T47D (cell line): ENCODE measurements around the gene C19orf81.

Source experiments
- DNase-seq, 2 experiments: peaks; one replicate each; pipeline versions ENCODE4 v3.0.0 to v3.0.0-alpha.2; 2011 to 2012; ENCODE audit warnings: low read depth in 1 of 2, low spot score in 1 of 2
- JUND ChIP-seq: IDR thresholded peaks from 2 replicates; pipeline ENCODE4 v1.6.1; 2012; ENCODE audit warnings: low read depth
- in situ Hi-C: cut with HindIII; loops from 2 replicates; pipeline ENCODE4 v1.10.0; 2016; ENCODE audit warnings: low sequenced_read_pairs, low pct_unique_long_range_greater_than_20kb

C19orf81 gene

GRCh38 chr19:50639121-50640112, 9.8 kb upstream of the C19orf81 start, which contains the start of gene SYT3:
TSS of gene SYT3 (minus strand) at chr19:50639881. CDS start at chr19:50637411, 2,470 bp downstream.
- TF ChIP-seq JUND = no peak
- in situ Hi-C loops = no loop called here
- DNase-seq = peak; percentile 53 to 83

GRCh38 chr19:50640368-50640767, 8.9 kb upstream of the C19orf81 start:
- TF ChIP-seq JUND = no peak
- DNase-seq = no peak
- in situ Hi-C loops = no loop called here

- no peak for TF ChIP-seq JUND
- DNase-seq = no peak
- in situ Hi-C loops = no loop called here
Observed at GRCh38 chr19:50644315-50644915, 4.8 kb upstream of the C19orf81 start.

- in situ Hi-C loops = no loop called here
- TF ChIP-seq JUND = no peak
Observed at GRCh38 chr19:50645107-50645506, 4.1 kb upstream of the C19orf81 start.

GRCh38 chr19:50646074-50646807, 3.0 kb upstream of the C19orf81 start:
- no peak for TF ChIP-seq JUND
- in situ Hi-C loops = no loop called here
- DNase-seq = no peak

More at GRCh38 chr19:50645107-50645506, 4.1 kb upstream of the C19orf81 start:
- no peak for DNase-seq

GRCh38 chr19:50647879-50648615, 1.2 kb upstream of the C19orf81 start:
- DNase-seq = no peak
- in situ Hi-C loops = no loop called here
- no peak for TF ChIP-seq JUND

DNA sequence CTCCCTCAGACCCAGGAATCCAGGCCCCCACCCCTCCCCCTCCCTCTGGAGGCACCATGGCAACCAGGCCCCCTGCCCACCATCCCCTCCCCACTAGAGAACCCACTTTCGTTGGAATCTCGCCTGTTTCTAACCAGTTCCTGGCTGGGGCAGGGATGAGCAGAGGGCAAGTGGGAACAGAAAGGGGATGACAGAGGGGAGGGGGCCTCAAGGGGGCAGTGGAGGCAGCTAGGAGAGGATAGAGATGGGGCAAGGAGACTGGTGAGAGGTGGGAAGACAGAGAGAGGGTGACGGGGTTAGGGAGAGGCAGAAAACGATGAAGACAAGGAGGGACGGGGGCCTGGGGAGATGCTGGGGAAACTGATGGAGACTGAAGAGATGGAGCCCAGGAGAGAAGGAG, 586 bp upstream of the C19orf81 start:
- no peak for DNase-seq
- in situ Hi-C loops = no loop called here
- TF ChIP-seq JUND = no peak

- TF ChIP-seq JUND = no peak
- DNase-seq = no peak
- in situ Hi-C loops = no loop called here
Observed at GRCh38 chr19:50651174-50651573, 1.9 kb downstream of the C19orf81 start.

- in situ Hi-C loops = no loop called here
- DNase-seq = no peak
- TF ChIP-seq JUND = no peak
Observed at GRCh38 chr19:50652722-50653121, 3.5 kb downstream of the C19orf81 start.

DNA sequence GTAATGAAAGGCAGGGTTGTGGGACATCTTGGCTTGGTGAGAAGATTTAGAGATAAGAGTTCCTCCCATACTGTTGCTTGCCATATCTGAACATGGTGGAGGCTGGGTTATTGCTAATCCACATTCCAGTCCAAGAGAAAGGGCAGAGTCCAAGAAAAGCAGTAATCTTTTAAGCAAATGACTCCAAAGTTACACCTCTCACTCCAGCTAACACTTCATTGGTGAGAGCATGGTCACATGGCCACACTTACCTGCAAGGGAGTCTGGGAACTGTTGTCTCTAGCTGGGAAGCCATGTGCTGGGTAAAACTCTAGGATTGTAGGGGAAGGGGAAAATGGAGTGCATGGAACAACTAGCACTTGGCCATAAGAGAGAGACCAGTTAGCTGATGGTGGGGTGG, 5.6 kb downstream of the C19orf81 start:
- no peak for DNase-seq
- in situ Hi-C loops = no loop called here
- no peak for TF ChIP-seq JUND

DNA sequence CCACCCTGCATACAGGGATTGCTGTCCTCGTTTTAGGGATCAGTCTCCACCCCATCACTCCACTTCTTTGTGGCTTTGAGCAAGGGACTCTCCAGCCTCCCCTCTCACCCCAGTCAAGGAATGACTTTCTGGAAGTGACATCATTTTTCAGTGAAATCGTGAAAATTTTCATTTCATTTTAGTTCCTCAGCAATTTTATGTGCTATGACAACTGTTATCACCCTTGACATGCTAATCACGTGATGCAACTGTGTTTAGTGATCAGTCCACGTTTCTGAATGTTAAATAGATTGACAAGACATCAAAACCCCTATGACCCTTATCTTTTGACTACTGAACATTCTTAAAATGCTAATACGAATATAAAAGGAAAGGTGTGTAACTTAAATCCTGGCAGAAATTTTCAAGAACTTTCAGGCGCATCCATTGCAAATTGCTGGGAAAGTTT, 8.0 kb downstream of the C19orf81 start:
- in situ Hi-C loops = no loop called here
- TF ChIP-seq JUND = no peak
- no peak for DNase-seq
